GM12878 (cell line): ENCODE data around the gene NAA60. TPM values are rescaled to one million over a fixed set of nuclear protein-coding genes. Genes with fewer than 3 reads are reported as not detected.

Source experiments
- ASH2L ChIP-seq: fragments of 300-600, 200-600 bp; sonication (generic); IDR thresholded peaks from 2 replicates; pipeline ENCODE4 v1.6.1; 2017; ENCODE audit warnings: low read depth, mild to moderate bottlenecking, borderline replicate concordance
- BACH1 ChIP-seq: fragments of 450-650 bp; IDR thresholded peaks from 2 replicates; pipeline ENCODE4 v1.6.1; 2017; ENCODE audit warnings: mild to moderate bottlenecking, borderline replicate concordance
- CBX5 ChIP-seq: sonication (generic); IDR thresholded peaks from 2 replicates; pipeline ENCODE4 v1.6.1; 2016; ENCODE audit warnings: low read depth, moderate library complexity, mild to moderate bottlenecking, inconsistent platforms
- CEBPZ ChIP-seq: fragments of 150-350 bp; IDR thresholded peaks from 2 replicates; pipeline ENCODE4 v1.6.1; 2016; ENCODE audit warnings: low read depth, low read length
- MTA3 ChIP-seq: IDR thresholded peaks from 2 replicates; pipeline ENCODE4 v1.6.1; 2012; ENCODE audit warnings: low read length, inconsistent platforms, borderline replicate concordance
- NFIC ChIP-seq: IDR thresholded peaks from 2 replicates; pipeline ENCODE4 v1.6.1; 2012; ENCODE audit warnings: low read depth, mild to moderate bottlenecking, inconsistent platforms, low read length, moderate library complexity
- SIN3A ChIP-seq: IDR thresholded peaks from 2 replicates; pipeline ENCODE4 v1.6.1; 2012; ENCODE audit warnings: low read depth, low read length, improper control_type of control experiment
- SIX5 ChIP-seq: IDR thresholded peaks from 2 replicates; pipeline ENCODE4 v1.6.1; 2011; ENCODE audit warnings: mild to moderate bottlenecking, low read depth, low read length, moderate library complexity; ENCODE audit not compliant: severe bottlenecking
- STAT1 ChIP-seq: fragments of 450-650 bp; conservative IDR thresholded peaks from 2 replicates; pipeline ENCODE4 v1.6.1; 2014; ENCODE audit warnings: antibody characterized with exemption, mild to moderate bottlenecking
- TCF12 ChIP-seq: IDR thresholded peaks from 2 replicates; pipeline ENCODE4 v1.6.1; 2011; ENCODE audit warnings: low read depth, mild to moderate bottlenecking, low read length
- YY1 ChIP-seq: IDR thresholded peaks from 2 replicates; pipeline ENCODE4 v1.6.1; 2011; ENCODE audit warnings: low read depth, mild to moderate bottlenecking, low read length
- ZNF274 ChIP-seq: IDR thresholded peaks from one replicate; pipeline ENCODE4 v1.8.0; 2011; ENCODE audit not compliant: insufficient read length, insufficient read depth
- polyA plus RNA-seq, 11 experiments: library from polyadenylated mRNA; depleted of rRNA in 4 of 11; unstranded in 6 of 11; stranded (reverse) in 5 of 11; fragments of >200 nt; fragmentation: Nextera tagmentation in 4 of 11; fragmentation: Illumina TruSeq in 1 of 11; extraction: Ambion mirVana in 4 of 11; extraction: Trizol in 1 of 11; gene quantifications; 1 replicate in 1 of 11; 2 replicates in 10 of 11; pipeline versions ENCODE4 v1.2.1 to v1.2.3, GENCODE V29; 2011 to 2016; ENCODE audit warnings: inconsistent platforms in 2 of 11, missing spikeins in 2 of 11, low read depth in 1 of 11
- total RNA-seq, 4 experiments: library from RNA; depleted of rRNA in 3 of 4; stranded (reverse); fragments of >200 nt in 3 of 4; fragmentation: Illumina TruSeq in 1 of 4; extraction: Trizol in 1 of 4; gene quantifications; 2 replicates each; pipeline versions ENCODE4 v1.2.1 to v1.2.3, GENCODE V29; 2013 to 2021
- TF ChIP-seq, protein P1 (sequence below): fragments of 450-650 bp; IDR thresholded peaks from 2 replicates; pipeline ENCODE4 v1.6.1; 2017; ENCODE audit warnings: mild to moderate bottlenecking, moderate library complexity
- TF ChIP-seq, protein P2 (sequence below): fragments of 450-650 bp; IDR thresholded peaks from 2 replicates; pipeline ENCODE4 v1.6.1; 2018; ENCODE audit warnings: borderline replicate concordance, mild to moderate bottlenecking; ENCODE audit not compliant: partially characterized antibody

NAA60 gene
- total and polyA plus RNA-seq, 10 of the 15 experiments (the other 5 are each of a cell fraction or from before 2014, with no cell fraction given): 6.2 to 43.1 (median 34.6) TPM

DNA sequence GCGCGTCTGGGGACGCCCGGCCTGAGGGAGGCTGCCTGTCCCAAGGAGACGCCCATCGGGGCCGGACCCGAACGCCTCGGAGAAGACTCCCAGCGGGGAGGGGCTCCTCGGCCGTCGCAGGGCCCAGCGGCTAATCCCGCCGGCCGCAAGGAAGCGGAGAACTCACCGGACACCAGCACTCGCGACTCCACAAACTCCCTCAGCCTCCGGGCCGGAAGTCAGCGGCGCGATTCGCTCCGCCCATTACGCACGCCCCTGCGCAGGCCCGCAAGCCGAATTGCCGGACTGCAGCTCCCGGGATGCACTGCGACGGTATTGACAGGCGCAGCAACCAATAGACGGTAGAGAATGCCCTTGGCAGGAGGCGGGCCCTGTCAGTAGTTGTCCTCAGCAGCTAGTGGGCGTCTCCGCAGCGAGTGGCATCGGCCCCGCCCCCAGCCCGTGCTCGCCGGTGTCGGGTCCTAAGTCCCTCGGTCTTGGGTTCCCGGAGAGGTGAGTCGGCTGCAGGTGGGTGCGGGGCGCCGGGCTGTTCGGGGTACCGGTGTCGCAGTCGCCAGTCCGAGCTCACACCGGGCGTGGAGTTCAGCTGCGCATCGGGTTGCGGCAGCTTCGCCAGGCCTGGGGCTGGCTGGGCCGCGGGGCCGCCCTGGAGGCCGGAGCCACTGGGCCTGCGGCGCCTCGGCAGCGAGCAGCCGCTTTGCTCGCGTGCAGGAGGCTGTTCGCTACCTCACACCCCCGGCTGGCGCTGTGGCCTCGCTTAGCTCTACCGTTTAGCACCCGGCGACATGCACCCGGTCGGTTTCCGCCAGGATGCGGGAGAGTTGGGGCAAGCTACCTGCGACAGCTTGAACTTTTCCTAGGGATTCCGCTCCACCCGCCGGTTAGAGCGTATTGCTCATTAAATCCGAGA is 42.4 kb upstream of the NAA60 start, which contains the start of the genes ZNF174 and ZSCAN32 (continued):
- TF ChIP-seq, protein P1, sequence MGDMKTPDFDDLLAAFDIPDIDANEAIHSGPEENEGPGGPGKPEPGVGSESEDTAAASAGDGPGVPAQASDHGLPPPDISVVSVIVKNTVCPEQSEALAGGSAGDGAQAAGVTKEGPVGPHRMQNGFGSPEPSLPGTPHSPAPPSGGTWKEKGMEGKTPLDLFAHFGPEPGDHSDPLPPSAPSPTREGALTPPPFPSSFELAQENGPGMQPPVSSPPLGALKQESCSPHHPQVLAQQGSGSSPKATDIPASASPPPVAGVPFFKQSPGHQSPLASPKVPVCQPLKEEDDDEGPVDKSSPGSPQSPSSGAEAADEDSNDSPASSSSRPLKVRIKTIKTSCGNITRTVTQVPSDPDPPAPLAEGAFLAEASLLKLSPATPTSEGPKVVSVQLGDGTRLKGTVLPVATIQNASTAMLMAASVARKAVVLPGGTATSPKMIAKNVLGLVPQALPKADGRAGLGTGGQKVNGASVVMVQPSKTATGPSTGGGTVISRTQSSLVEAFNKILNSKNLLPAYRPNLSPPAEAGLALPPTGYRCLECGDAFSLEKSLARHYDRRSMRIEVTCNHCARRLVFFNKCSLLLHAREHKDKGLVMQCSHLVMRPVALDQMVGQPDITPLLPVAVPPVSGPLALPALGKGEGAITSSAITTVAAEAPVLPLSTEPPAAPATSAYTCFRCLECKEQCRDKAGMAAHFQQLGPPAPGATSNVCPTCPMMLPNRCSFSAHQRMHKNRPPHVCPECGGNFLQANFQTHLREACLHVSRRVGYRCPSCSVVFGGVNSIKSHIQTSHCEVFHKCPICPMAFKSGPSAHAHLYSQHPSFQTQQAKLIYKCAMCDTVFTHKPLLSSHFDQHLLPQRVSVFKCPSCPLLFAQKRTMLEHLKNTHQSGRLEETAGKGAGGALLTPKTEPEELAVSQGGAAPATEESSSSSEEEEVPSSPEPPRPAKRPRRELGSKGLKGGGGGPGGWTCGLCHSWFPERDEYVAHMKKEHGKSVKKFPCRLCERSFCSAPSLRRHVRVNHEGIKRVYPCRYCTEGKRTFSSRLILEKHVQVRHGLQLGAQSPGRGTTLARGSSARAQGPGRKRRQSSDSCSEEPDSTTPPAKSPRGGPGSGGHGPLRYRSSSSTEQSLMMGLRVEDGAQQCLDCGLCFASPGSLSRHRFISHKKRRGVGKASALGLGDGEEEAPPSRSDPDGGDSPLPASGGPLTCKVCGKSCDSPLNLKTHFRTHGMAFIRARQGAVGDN: peak; percentile 66
- no peak for TF ChIP-seq MTA3
- no peak for TF ChIP-seq NFIC
- no peak for TF ChIP-seq TCF12
- TF ChIP-seq BACH1: peak; percentile 77
- 0 out of 2 replicates have a peak, but pooled peaks have one; percentile 14 for TF ChIP-seq STAT1
- peak; percentile 85 for TF ChIP-seq SIX5
- peak; percentile 62 for TF ChIP-seq YY1
- TF ChIP-seq CEBPZ: peak; percentile 71
- TF ChIP-seq ASH2L: peak; percentile 93
- peak; percentile 72; the same call in 1 of the 2 replicates for TF ChIP-seq SIN3A
- peak; percentile 13 for TF ChIP-seq CBX5
- TF ChIP-seq, protein P2, sequence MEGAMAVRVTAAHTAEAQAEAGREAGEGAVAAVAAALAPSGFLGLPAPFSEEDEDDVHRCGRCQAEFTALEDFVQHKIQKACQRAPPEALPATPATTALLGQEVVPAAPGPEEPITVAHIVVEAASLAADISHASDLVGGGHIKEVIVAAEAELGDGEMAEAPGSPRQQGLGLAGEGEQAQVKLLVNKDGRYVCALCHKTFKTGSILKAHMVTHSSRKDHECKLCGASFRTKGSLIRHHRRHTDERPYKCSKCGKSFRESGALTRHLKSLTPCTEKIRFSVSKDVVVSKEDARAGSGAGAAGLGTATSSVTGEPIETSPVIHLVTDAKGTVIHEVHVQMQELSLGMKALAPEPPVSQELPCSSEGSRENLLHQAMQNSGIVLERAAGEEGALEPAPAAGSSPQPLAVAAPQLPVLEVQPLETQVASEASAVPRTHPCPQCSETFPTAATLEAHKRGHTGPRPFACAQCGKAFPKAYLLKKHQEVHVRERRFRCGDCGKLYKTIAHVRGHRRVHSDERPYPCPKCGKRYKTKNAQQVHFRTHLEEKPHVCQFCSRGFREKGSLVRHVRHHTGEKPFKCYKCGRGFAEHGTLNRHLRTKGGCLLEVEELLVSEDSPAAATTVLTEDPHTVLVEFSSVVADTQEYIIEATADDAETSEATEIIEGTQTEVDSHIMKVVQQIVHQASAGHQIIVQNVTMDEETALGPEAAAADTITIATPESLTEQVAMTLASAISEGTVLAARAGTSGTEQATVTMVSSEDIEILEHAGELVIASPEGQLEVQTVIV: peak; percentile 90
- TF ChIP-seq ZNF274: no peak
